ENCODE measurements around the gene RAP2B.
A peak's percentile ranks its signal among the peaks of the same experiment; 100 is the strongest.

RAP2B gene

DNA sequence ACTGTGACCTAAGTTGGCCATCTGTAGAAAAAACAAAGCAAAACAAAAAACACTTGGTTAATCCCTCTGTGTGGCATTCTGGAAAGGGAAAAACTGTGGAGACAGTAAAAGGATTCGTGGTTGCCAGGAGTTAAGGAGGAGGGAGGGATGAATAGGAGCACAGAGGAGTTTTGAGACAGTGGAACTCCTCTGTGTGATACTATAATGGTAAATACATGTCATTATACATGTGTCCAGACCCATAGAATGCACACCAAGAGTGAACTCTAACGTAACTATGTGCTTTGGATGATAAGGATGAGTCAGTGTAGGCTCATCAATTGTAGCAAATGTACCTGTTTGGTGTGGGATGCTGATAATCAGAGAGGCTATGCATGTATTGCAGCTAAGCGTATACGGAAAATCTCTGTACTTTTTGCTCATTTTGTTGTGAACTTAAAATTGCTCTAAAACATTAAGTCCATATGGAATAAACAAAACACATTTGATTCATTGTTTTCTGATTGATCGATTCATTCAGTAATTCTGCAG lies 33.4 kb downstream of the RAP2B start:
- TF ChIP-seq POLR2AphosphoS5 (IDR thresholded peaks at IDR 0.05; ENCODE audit: low read depth) (no peak), SPI1 (IDR thresholded peaks at IDR 0.05; ENCODE audit: borderline replicate concordance, low read depth) (no peak), GABPA (IDR thresholded peaks at IDR 0.05; ENCODE audit: low read depth) (no peak)
- TF ChIP-seq, protein P1, sequence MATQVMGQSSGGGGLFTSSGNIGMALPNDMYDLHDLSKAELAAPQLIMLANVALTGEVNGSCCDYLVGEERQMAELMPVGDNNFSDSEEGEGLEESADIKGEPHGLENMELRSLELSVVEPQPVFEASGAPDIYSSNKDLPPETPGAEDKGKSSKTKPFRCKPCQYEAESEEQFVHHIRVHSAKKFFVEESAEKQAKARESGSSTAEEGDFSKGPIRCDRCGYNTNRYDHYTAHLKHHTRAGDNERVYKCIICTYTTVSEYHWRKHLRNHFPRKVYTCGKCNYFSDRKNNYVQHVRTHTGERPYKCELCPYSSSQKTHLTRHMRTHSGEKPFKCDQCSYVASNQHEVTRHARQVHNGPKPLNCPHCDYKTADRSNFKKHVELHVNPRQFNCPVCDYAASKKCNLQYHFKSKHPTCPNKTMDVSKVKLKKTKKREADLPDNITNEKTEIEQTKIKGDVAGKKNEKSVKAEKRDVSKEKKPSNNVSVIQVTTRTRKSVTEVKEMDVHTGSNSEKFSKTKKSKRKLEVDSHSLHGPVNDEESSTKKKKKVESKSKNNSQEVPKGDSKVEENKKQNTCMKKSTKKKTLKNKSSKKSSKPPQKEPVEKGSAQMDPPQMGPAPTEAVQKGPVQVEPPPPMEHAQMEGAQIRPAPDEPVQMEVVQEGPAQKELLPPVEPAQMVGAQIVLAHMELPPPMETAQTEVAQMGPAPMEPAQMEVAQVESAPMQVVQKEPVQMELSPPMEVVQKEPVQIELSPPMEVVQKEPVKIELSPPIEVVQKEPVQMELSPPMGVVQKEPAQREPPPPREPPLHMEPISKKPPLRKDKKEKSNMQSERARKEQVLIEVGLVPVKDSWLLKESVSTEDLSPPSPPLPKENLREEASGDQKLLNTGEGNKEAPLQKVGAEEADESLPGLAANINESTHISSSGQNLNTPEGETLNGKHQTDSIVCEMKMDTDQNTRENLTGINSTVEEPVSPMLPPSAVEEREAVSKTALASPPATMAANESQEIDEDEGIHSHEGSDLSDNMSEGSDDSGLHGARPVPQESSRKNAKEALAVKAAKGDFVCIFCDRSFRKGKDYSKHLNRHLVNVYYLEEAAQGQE (IDR thresholded peaks at IDR 0.05; ENCODE audit: insufficient replicate concordance, low read depth) = no peak
- TF ChIP-seq, protein P2, sequence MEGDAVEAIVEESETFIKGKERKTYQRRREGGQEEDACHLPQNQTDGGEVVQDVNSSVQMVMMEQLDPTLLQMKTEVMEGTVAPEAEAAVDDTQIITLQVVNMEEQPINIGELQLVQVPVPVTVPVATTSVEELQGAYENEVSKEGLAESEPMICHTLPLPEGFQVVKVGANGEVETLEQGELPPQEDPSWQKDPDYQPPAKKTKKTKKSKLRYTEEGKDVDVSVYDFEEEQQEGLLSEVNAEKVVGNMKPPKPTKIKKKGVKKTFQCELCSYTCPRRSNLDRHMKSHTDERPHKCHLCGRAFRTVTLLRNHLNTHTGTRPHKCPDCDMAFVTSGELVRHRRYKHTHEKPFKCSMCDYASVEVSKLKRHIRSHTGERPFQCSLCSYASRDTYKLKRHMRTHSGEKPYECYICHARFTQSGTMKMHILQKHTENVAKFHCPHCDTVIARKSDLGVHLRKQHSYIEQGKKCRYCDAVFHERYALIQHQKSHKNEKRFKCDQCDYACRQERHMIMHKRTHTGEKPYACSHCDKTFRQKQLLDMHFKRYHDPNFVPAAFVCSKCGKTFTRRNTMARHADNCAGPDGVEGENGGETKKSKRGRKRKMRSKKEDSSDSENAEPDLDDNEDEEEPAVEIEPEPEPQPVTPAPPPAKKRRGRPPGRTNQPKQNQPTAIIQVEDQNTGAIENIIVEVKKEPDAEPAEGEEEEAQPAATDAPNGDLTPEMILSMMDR (IDR thresholded peaks at IDR 0.05; ENCODE audit: insufficient read depth, low read length) = no peak
- Histone ChIP-seq H3K27ac (replicated peaks) (no peak overlapping the region), H3K27me3 (ENCODE audit: insufficient read depth, poor library complexity, severe bottlenecking) (no peaks in the 10 kb centered on the region), H3K4me3 (replicated peaks; ENCODE audit: insufficient read depth, low read length) (no peak overlapping the region)
- no peak for DNase-seq (ENCODE audit: low read depth in 1 of 2, low spot score in 1 of 2)

DNA sequence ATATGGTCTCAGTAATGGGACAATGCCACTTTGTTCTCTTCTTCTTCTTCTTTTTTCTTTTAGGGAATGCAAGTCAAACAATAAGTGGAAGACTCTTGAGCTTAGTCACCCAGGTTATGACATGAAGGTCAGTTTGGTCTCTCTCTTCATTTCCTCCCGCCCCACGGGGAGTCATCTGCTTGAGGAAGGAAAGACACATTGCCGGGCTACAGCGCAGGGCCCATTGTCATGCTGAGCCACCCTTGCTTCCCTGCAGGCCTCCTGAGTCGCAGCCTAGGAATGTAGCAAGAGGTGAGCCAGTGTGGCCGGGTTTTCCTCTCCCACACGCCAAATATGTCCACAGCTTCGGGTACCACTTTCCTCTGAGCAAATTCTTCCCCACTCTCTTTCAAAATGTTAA lies 47.6 kb downstream of the RAP2B start:
- no peaks in the 10 kb centered on the region for H3K27me3 ChIP-seq (ENCODE audit: insufficient read depth, poor library complexity, severe bottlenecking)
- DNase-seq (ENCODE audit: low read depth in 1 of 2, low spot score in 1 of 2) = peak; percentile 65 to 89
- no peak overlapping the region for H3K4me3 ChIP-seq (replicated peaks; ENCODE audit: insufficient read depth, low read length)
- H3K27ac ChIP-seq (replicated peaks) = peak overlapping the region; percentile 28; the same call in 1 of the 2 replicates
- TF ChIP-seq, protein P2 (IDR thresholded peaks at IDR 0.05; ENCODE audit: insufficient read depth, low read length) = no peak
- TF ChIP-seq, protein P1 (IDR thresholded peaks at IDR 0.05; ENCODE audit: insufficient replicate concordance, low read depth) = no peak
- TF ChIP-seq GABPA (IDR thresholded peaks at IDR 0.05; ENCODE audit: low read depth) (no peak), POLR2AphosphoS5 (IDR thresholded peaks at IDR 0.05; ENCODE audit: low read depth) (no peak), SPI1 (IDR thresholded peaks at IDR 0.05; ENCODE audit: borderline replicate concordance, low read depth) (no peak; the same call in 1 of the 2 replicates)

DNA sequence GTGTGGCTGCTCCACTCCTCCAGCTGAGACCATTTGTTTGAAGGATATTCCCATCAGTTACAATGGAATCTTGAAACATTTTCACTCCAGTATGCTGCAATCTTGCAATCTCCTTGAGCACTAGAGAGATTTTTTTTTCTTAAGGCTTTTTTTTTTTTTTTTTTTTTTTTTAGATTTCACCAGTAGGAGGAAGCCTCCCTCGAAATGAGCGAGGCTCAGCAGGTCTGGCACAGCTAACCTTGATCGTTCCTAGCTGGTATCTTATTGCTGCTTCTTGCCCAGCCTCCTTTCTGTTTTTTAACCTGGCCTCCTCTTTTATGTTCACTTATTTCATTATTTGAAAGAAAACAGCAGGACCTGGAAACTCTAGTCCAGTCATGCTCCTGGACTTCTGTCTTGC lies 48.1 kb downstream of the RAP2B start:
- no peak overlapping the region for H3K4me3 ChIP-seq (replicated peaks; ENCODE audit: insufficient read depth, low read length)
- no peak for TF ChIP-seq POLR2AphosphoS5 (IDR thresholded peaks at IDR 0.05; ENCODE audit: low read depth)
- no peak for TF ChIP-seq GABPA (IDR thresholded peaks at IDR 0.05; ENCODE audit: low read depth)
- TF ChIP-seq, protein P1 (IDR thresholded peaks at IDR 0.05; ENCODE audit: insufficient replicate concordance, low read depth) = no peak
- TF ChIP-seq, protein P2 (IDR thresholded peaks at IDR 0.05; ENCODE audit: insufficient read depth, low read length) = no peak
- no peak for TF ChIP-seq SPI1 (IDR thresholded peaks at IDR 0.05; ENCODE audit: borderline replicate concordance, low read depth)
- peak; percentile 44 to 45 for DNase-seq (ENCODE audit: low read depth in 1 of 2, low spot score in 1 of 2)
- H3K27me3 ChIP-seq (ENCODE audit: insufficient read depth, poor library complexity, severe bottlenecking) = no peaks in the 10 kb centered on the region
- H3K27ac ChIP-seq (replicated peaks) = peak overlapping the region; percentile 46

Measured in HL-60 (cell line).